Erythroblast (primary cell): ENCODE results near the gene SACM1L.

Source experiments
- GATA1 ChIP-seq: IDR thresholded peaks from 2 replicates; pipeline ENCODE4 v1.6.1; 2011; ENCODE audit warnings: low read depth, mild to moderate bottlenecking, control low read depth, low read length, moderate library complexity
- POLR2A ChIP-seq: IDR thresholded peaks from 2 replicates; pipeline ENCODE4 v1.6.1; 2011; ENCODE audit warnings: mild to moderate bottlenecking, low read length

- TF ChIP-seq POLR2A, result no peak
- no peak for TF ChIP-seq GATA1
Measured at GRCh38 chr3:45777111-45777745, 88.0 kb downstream of the SACM1L start.
